ENCODE data around the gene VWA8. TPM values are rescaled to one million over a fixed set of nuclear protein-coding genes. Genes with fewer than 3 reads are reported as not detected.

The VWA8 gene
- total and polyA plus RNA-seq, 2 of the 13 experiments (the other 11 are each of a cell fraction or from before 2014, with no cell fraction given): 9.1 to 17.3 TPM

- TF ChIP-seq BCLAF1 (IDR thresholded peaks at IDR 0.05) (no peak), ZNF670 (CRISPR knock-in tag; IDR thresholded peaks at IDR 0.05; ENCODE audit: borderline replicate concordance) (no peak), ZNF407 (CRISPR knock-in tag; IDR thresholded peaks at IDR 0.05; ENCODE audit: not compliant biosample characterization) (no peak), ZNF800 (CRISPR knock-in tag; IDR thresholded peaks at IDR 0.05) (no peak), ZNF33B (CRISPR knock-in tag; IDR thresholded peaks at IDR 0.05) (no peak), ZMYM3 (CRISPR knock-in tag; IDR thresholded peaks at IDR 0.05) (no peak; the same call in 1 of the 2 replicates), RNF2 (conservative IDR thresholded peaks at IDR 0.05; ENCODE audit: low read depth) (no peak), JDP2 (CRISPR knock-in tag; IDR thresholded peaks at IDR 0.05; ENCODE audit: borderline replicate concordance) (no peak), CHD2 (IDR thresholded peaks at IDR 0.05; ENCODE audit: low read depth, low read length) (no peak), TOPORS (CRISPR knock-in tag; IDR thresholded peaks at IDR 0.05) (no peak), ZNF512B (CRISPR knock-in tag; IDR thresholded peaks at IDR 0.05; ENCODE audit: borderline replicate concordance) (no peak), ISL2 (CRISPR knock-in tag; IDR thresholded peaks at IDR 0.05) (peak; percentile 51; the same call in 1 of the 2 replicates), ZNF230 (CRISPR knock-in tag; IDR thresholded peaks at IDR 0.05) (no peak), ZNF44 (CRISPR knock-in tag; IDR thresholded peaks at IDR 0.05) (no peak)
Observed at GRCh38 chr13:41606646-41607045, 354.3 kb downstream of the VWA8 start (continued).
